ENCODE results near the gene RIPK3.

Gene RIPK3

GRCh38 chr14:24343795-24344660 is 4.2 kb upstream of the RIPK3 start:
- TF ChIP-seq CTCF (conservative IDR thresholded peaks at IDR 0.05; ENCODE audit: low read depth, low read length): no peak
- no peak for DNase-seq (ENCODE audit: low read depth)
- H3K4me3 ChIP-seq (ENCODE audit: low read length): no peak overlapping the region

GRCh38 chr14:24342889-24343288 is 3.1 kb upstream of the RIPK3 start:
- no peak for DNase-seq (ENCODE audit: low read depth)
- TF ChIP-seq CTCF (conservative IDR thresholded peaks at IDR 0.05; ENCODE audit: low read depth, low read length): no peak
- no peak overlapping the region for H3K4me3 ChIP-seq (ENCODE audit: low read length)

- no peak for DNase-seq (ENCODE audit: low read depth)
- no peak overlapping the region for H3K4me3 ChIP-seq (ENCODE audit: low read length)
- TF ChIP-seq CTCF (conservative IDR thresholded peaks at IDR 0.05; ENCODE audit: low read depth, low read length): no peak
Observed at GRCh38 chr14:24340606-24341005, 815 bp upstream of the RIPK3 start.

GRCh38 chr14:24338843-24339242 is 948 bp downstream of the RIPK3 start:
- no peak for TF ChIP-seq CTCF (conservative IDR thresholded peaks at IDR 0.05; ENCODE audit: low read depth, low read length)
- H3K4me3 ChIP-seq (ENCODE audit: low read length): no peak overlapping the region
- DNase-seq (ENCODE audit: low read depth): no peak

GRCh38 chr14:24337824-24338175 is 2.0 kb downstream of the RIPK3 start:
- no peak for TF ChIP-seq CTCF (conservative IDR thresholded peaks at IDR 0.05; ENCODE audit: low read depth, low read length)
- no peak for DNase-seq (ENCODE audit: low read depth)
- no peak overlapping the region for H3K4me3 ChIP-seq (ENCODE audit: low read length)

GRCh38 chr14:24337144-24337823 is 2.5 kb downstream of the RIPK3 start:
- no peak for TF ChIP-seq CTCF (conservative IDR thresholded peaks at IDR 0.05; ENCODE audit: low read depth, low read length)
- DNase-seq (ENCODE audit: low read depth): no peak
- H3K4me3 ChIP-seq (ENCODE audit: low read length): no peak overlapping the region
